ENCODE data around the gene RER1. TPM values are rescaled to one million over a fixed set of nuclear protein-coding genes. Genes with fewer than 3 reads are reported as not detected.

RER1 gene
- total and polyA plus RNA-seq, 9 donors: 51.0 to 224 (median 99.0) TPM

GRCh38 chr1:2350501-2350900 lies 41.1 kb upstream of the RER1 start:
- intact Hi-C loops (cut with DNase I): no loop called here
- Histone ChIP-seq H3K27me3 (no peaks in the 10 kb centered on the region), H3K4me3 (no peak overlapping the region), H3K9me3 (no peaks in the 10 kb centered on the region), H3K36me3 (no peaks in the 10 kb centered on the region), H3K27ac (no peak overlapping the region), H3K4me1 (ENCODE audit: insufficient read depth) (no peaks in the 10 kb centered on the region)
- DNase-seq: peak in 1 of 5 donors; percentile 11
- WGBS, 3 donors: 81 to 87% (median 87%) methylated on average over 10 of the region's 10 CpGs
- TF ChIP-seq CTCF (IDR thresholded peaks at IDR 0.05) (no peak), POLR2A (IDR thresholded peaks at IDR 0.05) (no peak), EP300 (IDR thresholded peaks at IDR 0.05) (no peak)

GRCh38 chr1:2350911-2351655 lies 40.6 kb upstream of the RER1 start:
- peak in 2 of 5 donors; percentile 13 to 28 for DNase-seq
- H3K4me3 ChIP-seq: no peak overlapping the region
- intact Hi-C loops (cut with DNase I): no loop called here

GRCh38 chr1:2351723-2352122 lies 39.9 kb upstream of the RER1 start:
- Histone ChIP-seq H3K36me3 (no peaks in the 10 kb centered on the region), H3K4me1 (ENCODE audit: insufficient read depth) (no peaks in the 10 kb centered on the region), H3K27me3 (no peaks in the 10 kb centered on the region), H3K27ac (no peak overlapping the region), H3K9me3 (no peaks in the 10 kb centered on the region), H3K4me3 (no peak overlapping the region)
- TF ChIP-seq EP300 (IDR thresholded peaks at IDR 0.05): no peak
- TF ChIP-seq POLR2A (IDR thresholded peaks at IDR 0.05): no peak
- TF ChIP-seq CTCF (IDR thresholded peaks at IDR 0.05): no peak
- intact Hi-C loops (cut with DNase I): no loop called here
- WGBS, 3 donors: 89 to 93% (median 92%) methylated on average over 8 of the region's 8 CpGs
- no peak for DNase-seq

More at GRCh38 chr1:2350911-2351655, 40.6 kb upstream of the RER1 start:
- whole genome bisulfite sequencing, 3 donors: 67 to 80% (median 79%) methylated on average over 31 of the region's 31 CpGs
- Histone ChIP-seq H3K27ac (no peak overlapping the region), H3K9me3 (no peaks in the 10 kb centered on the region), H3K27me3 (no peaks in the 10 kb centered on the region), H3K36me3 (no peaks in the 10 kb centered on the region), H3K4me1 (ENCODE audit: insufficient read depth) (no peaks in the 10 kb centered on the region)
- TF ChIP-seq CTCF (IDR thresholded peaks at IDR 0.05): no peak
- no peak for TF ChIP-seq EP300 (IDR thresholded peaks at IDR 0.05)
- no peak for TF ChIP-seq POLR2A (IDR thresholded peaks at IDR 0.05)

- H3K27me3 ChIP-seq: no peaks in the 10 kb centered on the region
- TF ChIP-seq POLR2A (IDR thresholded peaks at IDR 0.05) (no peak), EP300 (IDR thresholded peaks at IDR 0.05) (no peak), CTCF (IDR thresholded peaks at IDR 0.05) (no peak)
These were observed 39.2 kb upstream of the RER1 start for GRCh38 chr1:2352341-2352896.

More at GRCh38 chr1:2352341-2352896, 39.2 kb upstream of the RER1 start:
- Histone ChIP-seq H3K9me3 (no peaks in the 10 kb centered on the region), H3K4me3 (no peak overlapping the region), H3K27ac (no peak overlapping the region), H3K4me1 (ENCODE audit: insufficient read depth) (no peaks in the 10 kb centered on the region), H3K36me3 (no peaks in the 10 kb centered on the region)
- DNase-seq: peak in 1 of 5 donors; percentile 24
- intact Hi-C loops (cut with DNase I): no loop called here
- 87 to 95% (median 93%) methylated on average over 11 of the region's 11 CpGs for WGBS, 3 donors
